Astrocyte of the spinal cord (primary cell): Measurements from ENCODE around the gene MT1F.

Experiments used
- DNase-seq: peaks from one replicate; pipeline ENCODE4 v3.0.0; 2011; ENCODE audit warnings: low read depth, low spot score
- H3K4me3 ChIP-seq: 2 replicates; pipeline ENCODE4 v1.5.1; 2011; ENCODE audit warnings: low read depth, mild to moderate bottlenecking, low read length, moderate library complexity
- in situ Hi-C: cut with HindIII; loops from 2 replicates; pipeline ENCODE4 v1.10.0; 2017; ENCODE audit warnings: low sequenced_read_pairs
- TF ChIP-seq, protein P1 (sequence below): IDR thresholded peaks from 2 replicates; pipeline ENCODE4 v1.5.1; 2012; ENCODE audit warnings: low read depth, mild to moderate bottlenecking, low read length, inconsistent platforms

The MT1F gene

DNA sequence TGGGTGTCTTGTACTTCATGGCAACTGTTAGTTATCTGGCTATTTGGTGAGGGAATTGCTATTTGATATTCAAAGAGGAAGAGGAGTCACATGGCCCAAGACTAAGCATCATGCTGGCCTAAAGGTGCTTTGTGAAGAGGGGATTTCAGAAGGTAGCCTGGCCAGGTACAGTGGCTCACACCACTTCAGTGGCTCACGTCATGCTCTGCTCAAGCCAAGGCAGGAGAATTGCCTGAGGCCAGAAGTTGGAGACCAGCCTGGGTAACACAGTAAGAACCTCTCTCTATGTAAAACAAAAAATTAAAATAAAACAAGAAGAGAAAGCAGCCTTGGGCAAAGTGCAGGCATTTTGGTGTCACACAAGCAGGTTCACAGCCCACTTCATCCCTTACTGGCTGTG is 12.4 kb upstream of the MT1F start:
- no peak overlapping the region for H3K4me3 ChIP-seq
- in situ Hi-C loops = no loop called here
- DNase-seq = no peak
- TF ChIP-seq, protein P1, sequence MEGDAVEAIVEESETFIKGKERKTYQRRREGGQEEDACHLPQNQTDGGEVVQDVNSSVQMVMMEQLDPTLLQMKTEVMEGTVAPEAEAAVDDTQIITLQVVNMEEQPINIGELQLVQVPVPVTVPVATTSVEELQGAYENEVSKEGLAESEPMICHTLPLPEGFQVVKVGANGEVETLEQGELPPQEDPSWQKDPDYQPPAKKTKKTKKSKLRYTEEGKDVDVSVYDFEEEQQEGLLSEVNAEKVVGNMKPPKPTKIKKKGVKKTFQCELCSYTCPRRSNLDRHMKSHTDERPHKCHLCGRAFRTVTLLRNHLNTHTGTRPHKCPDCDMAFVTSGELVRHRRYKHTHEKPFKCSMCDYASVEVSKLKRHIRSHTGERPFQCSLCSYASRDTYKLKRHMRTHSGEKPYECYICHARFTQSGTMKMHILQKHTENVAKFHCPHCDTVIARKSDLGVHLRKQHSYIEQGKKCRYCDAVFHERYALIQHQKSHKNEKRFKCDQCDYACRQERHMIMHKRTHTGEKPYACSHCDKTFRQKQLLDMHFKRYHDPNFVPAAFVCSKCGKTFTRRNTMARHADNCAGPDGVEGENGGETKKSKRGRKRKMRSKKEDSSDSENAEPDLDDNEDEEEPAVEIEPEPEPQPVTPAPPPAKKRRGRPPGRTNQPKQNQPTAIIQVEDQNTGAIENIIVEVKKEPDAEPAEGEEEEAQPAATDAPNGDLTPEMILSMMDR = no peak

- DNase-seq = no peak
- TF ChIP-seq, protein P1 = no peak
- H3K4me3 ChIP-seq = no peak overlapping the region
- in situ Hi-C loops = no loop called here
Observed at GRCh38 chr16:56645838-56646237, 11.9 kb upstream of the MT1F start.

- H3K4me3 ChIP-seq = no peak overlapping the region
- in situ Hi-C loops = no loop called here
- TF ChIP-seq, protein P1 = no peak
- no peak for DNase-seq
Observed at GRCh38 chr16:56647641-56648431, 9.9 kb upstream of the MT1F start.

DNA sequence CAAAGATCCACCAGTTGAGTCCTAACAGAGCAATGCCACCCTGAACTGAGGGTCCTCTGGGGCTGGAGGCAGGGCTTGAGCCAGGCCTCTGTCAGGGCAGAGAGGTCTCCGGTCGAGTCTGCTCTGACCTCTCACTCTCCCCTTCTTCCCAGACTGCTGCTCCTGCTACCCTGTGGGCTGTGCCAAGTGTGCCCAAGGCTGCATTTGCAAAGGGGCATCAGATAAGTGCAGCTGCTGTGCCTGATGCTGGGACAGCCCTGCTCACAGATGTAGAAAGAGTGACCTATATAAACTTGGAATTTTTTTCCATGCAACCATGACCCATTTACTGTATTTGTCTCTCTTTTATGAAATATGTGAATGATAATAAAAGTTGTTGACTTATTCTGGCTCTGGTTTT is 8.5 kb upstream of the MT1F start:
- no peak overlapping the region for H3K4me3 ChIP-seq
- TF ChIP-seq, protein P1 = no peak
- in situ Hi-C loops = no loop called here
- no peak for DNase-seq

DNA sequence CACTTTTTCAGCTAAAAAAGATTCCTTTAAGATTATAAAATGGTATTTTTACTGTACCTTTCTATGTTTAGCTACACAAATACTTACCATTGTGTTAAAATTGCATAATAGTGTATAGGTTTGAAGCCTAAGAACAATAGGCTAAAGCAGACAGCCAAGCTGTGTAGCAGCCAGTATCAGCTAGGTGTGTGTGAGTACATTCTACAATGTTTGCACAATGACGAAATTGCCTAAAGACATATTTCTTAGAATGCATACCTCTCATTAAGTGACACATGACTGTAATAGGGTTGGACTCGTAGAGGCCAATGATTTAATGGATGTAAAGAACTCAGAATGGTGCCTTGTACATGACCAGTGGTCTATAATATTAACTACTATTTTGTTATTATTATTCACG is 7.9 kb upstream of the MT1F start:
- in situ Hi-C loops = no loop called here
- TF ChIP-seq, protein P1 = no peak
- no peak overlapping the region for H3K4me3 ChIP-seq
- no peak for DNase-seq

DNA sequence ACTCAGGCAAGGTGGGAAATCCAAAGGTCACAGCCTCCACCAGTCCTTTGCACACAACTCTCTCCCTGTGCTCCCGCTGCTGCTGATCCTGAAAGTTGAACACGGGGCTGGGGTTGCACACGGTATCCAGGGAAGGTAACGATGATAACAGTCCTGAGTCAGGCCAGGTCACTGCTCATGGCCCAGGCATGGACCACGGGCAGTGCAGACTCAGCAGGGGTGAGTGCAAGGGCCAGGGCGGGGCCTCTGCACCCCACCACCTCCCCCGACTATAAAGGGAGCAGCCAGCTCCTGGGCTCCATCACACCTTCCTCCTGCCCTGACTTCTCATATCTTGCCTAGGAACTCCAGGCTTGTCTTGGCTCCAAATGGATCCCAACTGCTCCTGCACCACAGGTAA is 6.2 kb upstream of the MT1F start, which contains the start of gene MT1B:
MT1B (plus strand) TSS at position 301 of the 400 bp plus-strand sequence; CDS start at position 369, 68 bp downstream.
- in situ Hi-C loops = no loop called here
- TF ChIP-seq, protein P1 = no peak
- H3K4me3 ChIP-seq = no peak within 1 kb of the TSS
- DNase-seq = no peak
